ENCODE data around the gene RBM3. TPM values are rescaled to one million over a fixed set of nuclear protein-coding genes. Genes with fewer than 3 reads are reported as not detected.

Gene RBM3
- total RNA-seq, 1 experiment from 2014 or later: 376 TPM

- in situ Hi-C loops (cut with HindIII; ENCODE audit: low sequenced_read_pairs): no loop called here
- DNase-seq (ENCODE audit: low spot score): no peak
Observed at GRCh38 chrX:48606091-48606490, 31.8 kb downstream of the RBM3 start.

- no peak for DNase-seq (ENCODE audit: low spot score)
- in situ Hi-C loops (cut with HindIII; ENCODE audit: low sequenced_read_pairs): no loop called here
Observed at GRCh38 chrX:48611703-48612102, 37.4 kb downstream of the RBM3 start.

- in situ Hi-C loops (cut with HindIII; ENCODE audit: low sequenced_read_pairs): no loop called here
Observed at GRCh38 chrX:48613502-48614160, 39.3 kb downstream of the RBM3 start.

GRCh38 chrX:48616576-48616975 lies 42.3 kb downstream of the RBM3 start:
- in situ Hi-C loops (cut with HindIII; ENCODE audit: low sequenced_read_pairs): no loop called here
- no peak for DNase-seq (ENCODE audit: low spot score)

More at GRCh38 chrX:48613502-48614160, 39.3 kb downstream of the RBM3 start:
- no peak for DNase-seq (ENCODE audit: low spot score)

GRCh38 chrX:48617542-48618340 lies 43.5 kb downstream of the RBM3 start:
- in situ Hi-C loops (cut with HindIII; ENCODE audit: low sequenced_read_pairs): no loop called here
- DNase-seq (ENCODE audit: low spot score): peak; percentile 60

GRCh38 chrX:48626401-48627298 lies 52.4 kb downstream of the RBM3 start:
- DNase-seq (ENCODE audit: low spot score): no peak
- in situ Hi-C loops (cut with HindIII; ENCODE audit: low sequenced_read_pairs): no loop called here

Other genes starting within 250 kb of the RBM3 start
- gene SSX3, start 217.8 kb upstream of the RBM3 start, total RNA-seq (2014; rRNA removed; shearing (Covaris generic)): not detected in 2 replicates
- gene SSX4, start 190.9 kb upstream of the RBM3 start, total RNA-seq (2014; rRNA removed; shearing (Covaris generic)): not detected in 2 replicates
- not detected in 2 replicates for gene SSX4B, start 162.5 kb upstream of the RBM3 start, total RNA-seq (2014; rRNA removed; shearing (Covaris generic))
- 55.7 and 82.7 TPM in 2 replicates for gene SLC38A5, start 104.2 kb upstream of the RBM3 start, total RNA-seq (2014; rRNA removed; shearing (Covaris generic))
- gene FTSJ1, start 98.3 kb upstream of the RBM3 start, total RNA-seq (2014; rRNA removed; shearing (Covaris generic)): 38.7 and 64.6 TPM in 2 replicates
- 3.5 and 11.8 TPM in 2 replicates for gene PORCN, start 65.5 kb upstream of the RBM3 start, total RNA-seq (2014; rRNA removed; shearing (Covaris generic))
- gene EBP, start 52.7 kb upstream of the RBM3 start, total RNA-seq (2014; rRNA removed; shearing (Covaris generic)): 87.4 and 107 TPM in 2 replicates
- 2.0 and 6.6 TPM in 2 replicates for gene TBC1D25, start 34.8 kb upstream of the RBM3 start, total RNA-seq (2014; rRNA removed; shearing (Covaris generic))
- gene WDR13, start 23.0 kb downstream of the RBM3 start, total RNA-seq (2014; rRNA removed; shearing (Covaris generic)): 71.3 and 76.8 TPM in 2 replicates
- gene WAS, start 109.3 kb downstream of the RBM3 start, total RNA-seq (2014; rRNA removed; shearing (Covaris generic)): not detected in 2 replicates
- 9.5 and 13.3 TPM in 2 replicates for gene SUV39H1, start 122.2 kb downstream of the RBM3 start, total RNA-seq (2014; rRNA removed; shearing (Covaris generic))
- not detected in 2 replicates for gene GLOD5, start 187.3 kb downstream of the RBM3 start, total RNA-seq (2014; rRNA removed; shearing (Covaris generic))
- not detected in 2 replicates for gene GATA1, start 212.1 kb downstream of the RBM3 start, total RNA-seq (2014; rRNA removed; shearing (Covaris generic))
- gene HDAC6, start 227.6 kb downstream of the RBM3 start, total RNA-seq (2014; rRNA removed; shearing (Covaris generic)): 67.8 and 118 TPM in 2 replicates

All from G401 (cell line).